NCI-H2107 treated with DMSO at 0.1 percent for 48 hours (cell line): ENCODE measurements around the gene SCD5.

Experiments used
- DNase-seq: peaks from one replicate; lab custom pipeline; 2025; ENCODE audit not compliant: unreplicated experiment; lab: John Stamatoyannopoulos, UW

The SCD5 gene

GRCh38 chr4:82642331-82642730 lies 156.3 kb downstream of the SCD5 start:
- DNase-seq = no peak

DNA sequence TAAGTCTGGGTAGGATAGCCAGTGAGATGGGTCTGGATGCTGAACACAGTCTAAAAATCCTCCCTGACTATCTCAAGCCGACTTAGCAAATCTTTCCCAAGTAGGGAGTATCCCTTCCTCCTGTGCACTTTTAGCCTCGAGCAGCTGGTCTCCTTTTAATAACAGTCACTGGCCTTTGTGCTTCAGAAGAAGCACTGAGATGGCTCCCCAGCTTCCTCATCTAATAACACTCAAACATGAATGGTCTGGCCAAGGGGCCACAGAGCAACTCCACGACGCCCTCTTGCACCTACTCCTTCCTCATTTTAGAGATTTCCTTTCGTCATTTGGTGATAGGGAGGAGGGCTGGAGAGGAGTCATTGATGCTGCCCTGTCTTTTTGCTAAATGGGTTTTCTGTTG lies 158.1 kb downstream of the SCD5 start:
- no peak for DNase-seq

GRCh38 chr4:82639971-82640370 lies 158.6 kb downstream of the SCD5 start:
- DNase-seq = no peak

- no peak for DNase-seq
Observed at GRCh38 chr4:82638479-82638878, 160.1 kb downstream of the SCD5 start.

GRCh38 chr4:82630079-82630478 lies 168.5 kb downstream of the SCD5 start:
- no peak for DNase-seq

DNA sequence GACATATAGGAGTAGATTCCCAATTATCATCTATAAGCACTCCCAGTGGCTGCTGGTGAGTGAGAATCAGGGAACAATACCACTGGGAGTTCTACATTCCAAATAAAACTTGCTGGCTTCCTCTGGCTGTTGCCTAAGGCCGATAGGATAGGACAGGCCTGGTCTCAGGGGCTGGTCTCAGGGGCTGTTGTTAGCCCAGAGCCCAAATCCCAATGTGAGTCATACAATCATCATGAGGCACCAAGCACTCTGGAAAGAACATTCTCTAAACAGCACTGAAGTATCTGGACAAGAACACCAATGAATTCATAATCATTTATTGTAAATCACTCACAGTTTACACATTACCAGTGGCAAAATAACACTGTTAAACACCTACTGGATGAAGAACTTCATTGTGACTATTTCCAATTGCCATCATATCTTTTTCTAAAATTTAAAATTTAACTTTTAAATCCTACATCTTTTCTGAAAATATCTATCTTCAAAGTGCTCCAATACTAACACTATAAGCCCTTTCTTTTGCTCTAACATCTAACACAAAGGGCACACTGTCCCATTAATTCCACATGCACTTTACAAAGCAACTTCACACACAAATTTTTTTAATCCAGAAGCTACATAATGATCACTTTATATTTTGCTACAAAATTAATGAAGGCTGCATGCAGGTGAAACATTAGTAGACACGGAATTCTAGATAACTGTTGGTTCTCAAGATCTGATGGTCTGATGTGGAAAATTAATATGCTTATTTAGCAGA lies 169.2 kb downstream of the SCD5 start:
- no peak for DNase-seq

GRCh38 chr4:82626251-82626868 lies 172.2 kb downstream of the SCD5 start:
- DNase-seq = no peak

GRCh38 chr4:82624819-82625218 lies 173.8 kb downstream of the SCD5 start:
- DNase-seq = no peak

GRCh38 chr4:82623121-82623683 lies 175.4 kb downstream of the SCD5 start:
- DNase-seq = no peak

DNA sequence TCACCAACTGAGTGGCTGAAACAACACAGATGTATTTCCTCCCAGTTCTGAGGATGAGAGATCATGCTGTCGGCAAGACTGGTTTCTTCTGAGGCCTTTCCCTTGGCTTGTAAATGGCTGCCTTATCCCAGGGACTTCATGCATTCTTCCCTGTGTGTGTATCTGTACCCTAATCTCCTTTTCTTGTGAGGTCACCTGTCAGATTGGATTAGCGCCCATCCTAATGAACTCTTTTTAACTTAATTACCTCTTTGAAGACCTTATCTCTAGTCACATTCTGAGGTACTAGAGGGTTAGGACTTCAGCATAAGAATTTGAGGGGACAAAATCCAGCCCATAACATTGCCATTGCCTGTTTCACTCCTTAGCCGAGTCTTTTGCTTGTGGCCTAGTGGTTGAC lies 177.3 kb downstream of the SCD5 start:
- no peak for DNase-seq

- no peak for DNase-seq
Observed at GRCh38 chr4:82620126-82620735, 178.4 kb downstream of the SCD5 start.

DNA sequence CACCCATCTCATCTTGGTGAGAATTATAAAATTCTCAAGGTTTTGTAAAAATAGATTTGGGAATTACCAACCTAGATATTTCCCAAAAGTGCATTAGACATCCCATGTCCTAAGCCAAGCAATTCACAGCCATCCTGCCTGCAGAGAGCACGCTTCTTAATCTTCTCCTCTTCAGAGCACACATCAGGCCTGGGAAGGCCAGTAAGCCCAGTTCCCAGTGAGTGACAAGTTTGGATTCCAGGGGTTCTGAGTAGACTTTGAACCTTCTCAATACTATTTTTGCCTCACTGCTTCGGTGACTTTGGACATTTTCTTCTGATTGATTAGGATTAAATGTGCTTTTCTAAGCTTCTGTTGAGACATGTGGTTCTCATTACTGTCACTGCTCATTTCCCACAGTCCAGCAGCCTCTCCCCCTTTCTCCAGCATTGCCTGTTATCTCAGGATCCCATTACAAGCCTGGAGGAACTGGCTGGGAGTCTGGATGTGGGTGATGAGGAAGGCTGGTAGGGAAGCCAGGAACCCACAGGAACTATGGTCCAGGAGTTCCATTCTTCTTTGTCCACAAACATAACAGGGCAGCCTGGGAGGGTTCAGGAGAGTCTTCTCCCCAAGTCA lies 180.4 kb downstream of the SCD5 start:
- DNase-seq = no peak

DNA sequence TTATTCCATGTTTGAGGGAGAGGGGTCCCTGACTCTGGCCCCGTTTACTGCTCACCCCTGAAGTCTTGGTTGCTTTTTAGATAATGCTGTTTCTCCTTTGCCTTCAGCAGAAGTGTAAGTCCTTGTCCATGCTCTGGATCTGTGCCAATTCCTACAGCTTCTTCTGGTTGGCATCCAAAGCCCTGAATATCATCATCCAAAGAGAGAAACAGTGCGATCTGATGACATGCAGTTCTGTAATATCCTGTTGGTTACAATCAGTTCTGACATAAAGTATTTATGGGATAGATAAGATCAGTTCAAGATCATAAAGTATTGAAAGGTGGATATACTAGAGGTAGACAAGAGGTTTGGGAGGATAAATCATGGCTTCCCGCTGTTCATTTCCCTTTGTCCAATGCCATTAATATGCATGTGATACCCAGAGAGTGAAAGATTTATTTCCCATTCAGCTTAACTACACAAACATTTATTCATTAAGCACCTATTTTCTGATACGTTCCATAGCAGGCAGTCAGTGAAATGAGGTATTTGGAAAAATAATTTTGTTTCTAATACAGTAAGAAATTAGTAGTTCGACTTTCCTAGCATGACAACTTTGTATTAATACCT lies 183.7 kb downstream of the SCD5 start:
- no peak for DNase-seq

DNA sequence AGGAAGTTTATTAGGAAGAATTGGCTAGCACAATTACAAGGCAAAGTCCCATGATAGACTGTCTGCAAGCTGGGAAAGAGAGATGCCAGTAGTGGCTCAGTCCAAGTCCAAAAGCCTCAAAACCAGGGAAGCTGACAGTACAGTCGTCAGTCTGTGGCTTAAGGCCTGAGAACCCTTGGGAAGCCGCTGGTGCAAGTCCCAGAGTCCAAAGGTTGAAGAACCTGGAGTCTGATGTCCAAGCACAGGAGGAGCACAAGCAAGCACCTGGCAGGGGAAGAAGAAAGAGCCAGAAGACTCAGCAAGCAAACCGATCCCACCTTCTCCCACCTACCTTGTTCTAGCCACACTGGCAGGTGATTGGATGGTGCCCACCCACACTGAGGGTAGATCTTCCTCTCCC lies 185.5 kb downstream of the SCD5 start:
- no peak for DNase-seq

DNA sequence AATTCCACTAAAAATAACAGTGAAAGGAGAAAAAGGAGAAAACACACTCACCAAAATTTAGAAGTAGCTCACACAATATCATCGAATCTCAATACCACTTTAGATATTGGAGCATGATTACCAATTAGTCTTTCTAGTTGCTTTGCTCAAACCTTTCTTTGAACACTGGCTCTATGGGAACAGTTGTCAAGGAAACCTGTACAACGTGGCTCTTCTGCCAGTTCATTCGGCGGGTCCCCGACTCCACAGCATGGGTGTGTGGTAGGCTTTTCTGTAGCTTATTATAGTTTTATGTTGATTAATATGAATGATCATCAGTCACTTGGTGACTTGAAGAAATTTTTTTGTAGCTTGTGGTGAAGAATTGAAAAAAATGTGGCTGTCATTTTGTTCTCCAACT lies 186.6 kb downstream of the SCD5 start:
- DNase-seq = no peak

- no peak for DNase-seq
Observed at GRCh38 chr4:82611527-82611926, 187.1 kb downstream of the SCD5 start.

- DNase-seq = no peak
Observed at GRCh38 chr4:82610041-82610440, 188.6 kb downstream of the SCD5 start.

GRCh38 chr4:82606622-82607021 lies 192.0 kb downstream of the SCD5 start:
- DNase-seq = no peak

- no peak for DNase-seq
Observed at GRCh38 chr4:82604522-82604921, 194.1 kb downstream of the SCD5 start.

- DNase-seq = no peak
Observed at GRCh38 chr4:82601242-82602015, 197.2 kb downstream of the SCD5 start.
